ENCODE measurements around the gene ARFGAP2.
"Not testable (repeated sequence)": the region's sequence is repeated elsewhere in the genome, so short reads cannot be mapped to it uniquely, and the experiment has no call there.

ARFGAP2 gene

GRCh38 chr11:47215366-47215910, 38.8 kb upstream of the ARFGAP2 start:
- peak; percentile 9 for DNase-seq (ENCODE audit: extremely low spot score)
- no peak for TF ChIP-seq CTCF (IDR thresholded peaks at IDR 0.05; ENCODE audit: control extremely low read depth, extremely low read depth, low read depth, missing control alignments)
- ChIA-PET POLR2A (interaction anchor here (0.5 to 1.4 kb wide), 5 partner anchors 10 to 206 kb away, joined by 3 to 8 read pairs (median 5); no protein-coding TSS in a partner anchor), CTCF (interaction anchor here (0.9 to 2.4 kb wide), 10 partner anchors 20 to 194 kb away, joined by 3 to 18 read pairs (median 4); partner anchors contain the start of genes ACP2, ARFGAP2 and NR1H3)

GRCh38 chr11:47213950-47214565, 37.4 kb upstream of the ARFGAP2 start:
- ChIA-PET POLR2A (interaction anchor here (0.7 to 1.4 kb wide), 3 partner anchors 26 to 1342 kb away, joined by 3 to 8 read pairs (median 4); partner anchors contain the start of gene ACP2), CTCF (interaction anchor here (1.2 to 2.0 kb wide), 5 partner anchors 13 to 195 kb away, joined by 3 to 7 read pairs (median 4); partner anchors contain the start of gene ACP2)
- DNase-seq (ENCODE audit: extremely low spot score): peak; percentile 79
- no peak for TF ChIP-seq CTCF (IDR thresholded peaks at IDR 0.05; ENCODE audit: control extremely low read depth, extremely low read depth, low read depth, missing control alignments)

GRCh38 chr11:47212938-47213337, 36.3 kb upstream of the ARFGAP2 start:
- ChIA-PET POLR2A (interaction anchor here (0.6 to 0.7 kb wide), 2 partner anchors 25 to 725 kb away, joined by 3 read pairs; no protein-coding TSS in a partner anchor), CTCF (interaction anchor here (1.7 to 4.3 kb wide), 2 partner anchors 12 to 35 kb away, joined by 4 to 14 read pairs; no protein-coding TSS in a partner anchor)
- DNase-seq (ENCODE audit: extremely low spot score): peak; percentile 13
- no peak for TF ChIP-seq CTCF (IDR thresholded peaks at IDR 0.05; ENCODE audit: control extremely low read depth, extremely low read depth, low read depth, missing control alignments)

- no peak for DNase-seq (ENCODE audit: extremely low spot score)
- ChIA-PET POLR2A (no interaction called here), CTCF (interaction anchor here (1.0 to 4.3 kb wide), 2 partner anchors 31 to 32 kb away, joined by 3 to 14 read pairs; partner anchors contain the start of gene ARFGAP2)
- TF ChIP-seq CTCF (IDR thresholded peaks at IDR 0.05; ENCODE audit: control extremely low read depth, extremely low read depth, low read depth, missing control alignments): no peak
Measured at GRCh38 chr11:47208628-47209027, 31.9 kb upstream of the ARFGAP2 start.

- POLR2A ChIA-PET; CTCF ChIA-PET; DNase-seq (ENCODE audit: extremely low spot score): not testable (repeated sequence)
Measured at GRCh38 chr11:47208008-47208552, 31.4 kb upstream of the ARFGAP2 start.

- DNase-seq (ENCODE audit: extremely low spot score): no peak
- no peak for TF ChIP-seq CTCF (IDR thresholded peaks at IDR 0.05; ENCODE audit: control extremely low read depth, extremely low read depth, low read depth, missing control alignments)
- ChIA-PET POLR2A (interaction anchor here (0.7 kb wide), 1 partner anchor 39 kb away, joined by 3 read pairs; no protein-coding TSS in a partner anchor), CTCF (no interaction called here)
Measured at GRCh38 chr11:47207459-47207858, 30.8 kb upstream of the ARFGAP2 start.

- POLR2A ChIA-PET: interaction anchor here (0.6 kb wide), 1 partner anchor 201 kb away, joined by 4 read pairs; no protein-coding TSS in a partner anchor
- CTCF ChIA-PET: interaction anchor here (1.2 kb wide), 1 partner anchor 27 kb away, joined by 3 read pairs; no protein-coding TSS in a partner anchor
- not testable (repeated sequence) for DNase-seq (ENCODE audit: extremely low spot score)
Measured at GRCh38 chr11:47206577-47206976, 29.9 kb upstream of the ARFGAP2 start.
